LNCaP clone FGC (cell line): ENCODE data around the gene ABCC6.

Source experiments
- DNase-seq: peaks from one replicate; pipeline ENCODE4 v3.0.0-alpha.2; 2011; ENCODE audit warnings: low read depth
- H3K4me3 ChIP-seq: 2 replicates; pipeline ENCODE4 v1.5.1; 2011; ENCODE audit warnings: mild to moderate bottlenecking, low read depth, low read length, control low read depth
- CTCF ChIP-seq: IDR thresholded peaks from 2 replicates; pipeline ENCODE4 v1.5.1; 2012; ENCODE audit warnings: mild to moderate bottlenecking; ENCODE audit not compliant: control insufficient read depth, insufficient read depth; ENCODE audit errors: extremely low read depth

Gene ABCC6

GRCh38 chr16:16120382-16121184, 102.7 kb downstream of the ABCC6 start:
- DNase-seq, result no peak
- TF ChIP-seq CTCF, result no peak
- no peak overlapping the region for H3K4me3 ChIP-seq

- H3K4me3 ChIP-seq, result no peak overlapping the region
- DNase-seq, result no peak
Measured at GRCh38 chr16:16120044-16120381, 103.3 kb downstream of the ABCC6 start.

DNA sequence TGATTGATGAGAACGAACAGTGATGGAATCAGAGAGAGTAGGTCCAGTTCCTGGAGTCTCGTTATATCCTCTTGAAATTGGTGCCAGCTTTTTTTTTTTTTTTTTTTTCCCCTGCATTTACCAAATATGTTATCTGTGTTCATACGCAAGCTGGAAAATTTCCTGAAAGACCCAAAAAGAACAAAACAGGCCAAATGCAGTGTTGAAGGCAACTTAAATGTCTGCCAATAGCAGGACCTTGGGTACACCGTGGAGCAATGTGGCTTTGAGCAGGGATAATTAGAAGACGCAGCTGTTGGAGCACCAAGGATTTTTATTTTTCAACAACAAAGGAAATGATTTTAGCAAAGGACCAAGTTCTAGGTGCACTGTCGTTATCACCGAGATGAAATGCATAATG, 105.0 kb downstream of the ABCC6 start:
- DNase-seq, result no peak
- H3K4me3 ChIP-seq, result no peak overlapping the region
- no peak for TF ChIP-seq CTCF

More at GRCh38 chr16:16120044-16120381, 103.3 kb downstream of the ABCC6 start:
- no peak for TF ChIP-seq CTCF

- H3K4me3 ChIP-seq, result no peak overlapping the region
Measured at GRCh38 chr16:16116841-16117240, 106.5 kb downstream of the ABCC6 start.

DNA sequence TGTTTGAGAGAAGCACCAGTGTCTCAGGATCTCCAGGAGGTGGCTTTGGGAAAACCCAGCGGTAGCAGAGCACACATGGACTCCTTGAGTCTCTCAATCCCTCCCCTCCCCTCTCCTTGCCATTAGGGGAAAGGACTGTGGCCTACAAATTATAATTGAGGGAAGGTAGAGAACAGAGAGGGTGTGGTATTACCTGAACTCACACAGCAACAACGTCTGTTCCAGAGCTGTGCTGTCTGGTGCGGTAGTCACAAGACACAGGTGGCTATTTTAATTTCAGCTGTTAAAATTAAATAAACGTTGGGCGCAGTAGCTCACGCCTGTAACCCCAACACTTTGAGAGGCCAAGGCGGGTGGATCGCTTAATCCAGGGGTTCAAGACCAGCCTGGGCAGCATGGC, 110.2 kb downstream of the ABCC6 start:
- H3K4me3 ChIP-seq, result no peak overlapping the region
- TF ChIP-seq CTCF, result no peak
- no peak for DNase-seq

More at GRCh38 chr16:16116841-16117240, 106.5 kb downstream of the ABCC6 start:
- no peak for TF ChIP-seq CTCF
- no peak for DNase-seq

DNA sequence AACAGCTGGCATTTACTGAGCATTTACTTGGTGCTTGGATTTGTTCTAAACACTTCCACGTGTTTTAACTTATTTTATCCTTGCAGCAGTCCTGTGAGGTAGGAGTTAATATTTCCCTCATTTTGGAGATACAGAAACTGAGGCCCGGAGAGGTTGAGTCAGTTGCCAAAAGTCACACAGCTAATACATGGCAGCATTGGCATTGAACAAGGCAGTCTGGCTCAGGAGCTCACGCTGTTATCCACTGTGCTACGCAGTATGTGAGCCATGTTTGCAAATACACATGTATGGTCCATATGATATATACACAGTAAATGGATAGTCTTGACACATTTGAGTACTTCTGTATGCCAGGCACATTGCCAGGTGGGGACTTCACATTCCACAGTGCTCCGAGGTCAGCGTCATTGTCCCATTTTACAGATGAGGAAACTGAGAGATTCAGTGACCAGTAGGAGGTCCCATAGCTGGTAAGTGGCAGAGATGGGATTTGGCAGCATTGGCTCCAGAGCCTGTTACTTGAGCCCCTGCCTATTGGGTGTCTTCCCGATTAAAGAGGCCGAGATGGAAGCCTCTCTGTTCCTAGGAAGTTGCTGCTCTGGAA, 110.7 kb downstream of the ABCC6 start:
- TF ChIP-seq CTCF, result no peak
- no peak overlapping the region for H3K4me3 ChIP-seq
- no peak for DNase-seq

DNA sequence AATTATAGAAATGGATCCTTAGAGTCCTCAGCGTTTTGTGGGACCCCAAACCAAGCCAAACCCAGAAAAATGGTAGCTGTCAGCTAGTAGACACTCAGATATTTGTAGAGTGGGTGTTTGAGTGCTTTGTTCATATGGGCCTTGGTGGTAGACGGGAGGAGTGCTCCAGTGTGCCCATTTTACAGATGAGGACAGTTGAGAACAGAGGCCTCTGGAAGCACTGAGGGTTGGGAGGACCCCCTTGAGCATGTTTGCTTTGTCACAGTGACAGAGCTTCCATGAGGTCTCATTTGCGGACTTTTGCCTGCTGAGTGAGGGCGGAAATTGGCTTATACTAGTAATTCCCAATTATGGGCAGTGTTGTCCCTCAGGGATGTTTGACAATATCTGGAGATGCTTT, 111.7 kb downstream of the ABCC6 start:
- no peak for DNase-seq
- no peak for TF ChIP-seq CTCF
- H3K4me3 ChIP-seq, result no peak overlapping the region
